ENCODE results near the gene OR6C75. TPM values are rescaled to one million over a fixed set of nuclear protein-coding genes. Genes with fewer than 3 reads are reported as not detected.
"Not testable (repeated sequence)": the region's sequence is repeated elsewhere in the genome, so short reads cannot be mapped to it uniquely, and the experiment has no call there.

Gene OR6C75
- not detected in 2 replicates for total RNA-seq (2014; rRNA removed; shearing (Covaris generic))
- polyA plus RNA-seq (2015; cell fraction: cytosol; rRNA removed), result not detected in 2 replicates
- not detected in 2 replicates for polyA plus RNA-seq (2015; cell fraction: nucleus; rRNA removed)

DNA sequence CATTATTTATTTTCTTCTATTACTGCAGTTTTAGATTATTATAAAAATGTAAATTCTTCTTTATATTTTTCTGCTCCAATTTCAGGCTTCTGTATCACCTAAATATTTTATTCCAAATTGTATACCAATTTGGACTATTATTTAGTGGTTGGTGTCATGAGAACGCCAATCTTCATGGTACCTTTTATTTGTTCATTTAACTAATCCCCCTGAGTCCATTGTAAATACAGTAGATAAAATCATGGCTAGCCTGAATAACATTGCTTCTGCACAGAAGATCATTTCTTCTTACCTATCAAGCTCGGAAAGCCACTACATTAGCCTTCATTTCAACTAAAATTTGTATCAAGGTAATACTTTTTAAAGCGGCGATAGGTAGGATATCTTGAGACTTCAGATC is at the start of gene OR6C75:
TSS of gene OR6C75 (plus strand) at position 301 of the 400 bp plus-strand sequence. CDS start 2,136 bp downstream, outside the sequence.
- in situ Hi-C loops (cut with HindIII; ENCODE audit: low pct_unique_long_range_greater_than_20kb, low sequenced_read_pairs), result no loop called here
- no peak for DNase-seq (ENCODE audit: low read depth, low spot score)

DNA sequence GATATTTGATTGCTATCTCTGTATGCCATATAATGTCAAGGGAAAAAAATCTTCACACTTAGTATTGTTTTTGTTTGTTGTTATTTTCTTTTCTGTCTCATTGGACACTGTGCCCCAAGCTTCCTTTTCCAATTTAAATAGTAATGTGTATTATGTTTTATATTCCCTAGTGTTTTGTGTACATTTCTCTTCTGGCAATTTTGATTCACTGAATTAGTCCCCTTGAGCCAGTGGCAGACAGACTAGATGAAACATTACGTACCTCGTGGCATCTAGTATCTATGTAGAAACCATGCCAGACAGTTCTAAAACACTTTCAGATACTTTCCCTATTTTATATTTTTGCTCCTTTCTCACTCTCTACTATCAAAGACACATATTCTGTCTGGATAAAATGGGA is 48.7 kb upstream of the OR6C75 start, which contains the start of gene OR6C1:
TSS of gene OR6C1 (plus strand) at position 301 of the 400 bp plus-strand sequence. CDS start 6,257 bp downstream, outside the sequence.
- in situ Hi-C loops (cut with HindIII; ENCODE audit: low pct_unique_long_range_greater_than_20kb, low sequenced_read_pairs), result no loop called here

DNA sequence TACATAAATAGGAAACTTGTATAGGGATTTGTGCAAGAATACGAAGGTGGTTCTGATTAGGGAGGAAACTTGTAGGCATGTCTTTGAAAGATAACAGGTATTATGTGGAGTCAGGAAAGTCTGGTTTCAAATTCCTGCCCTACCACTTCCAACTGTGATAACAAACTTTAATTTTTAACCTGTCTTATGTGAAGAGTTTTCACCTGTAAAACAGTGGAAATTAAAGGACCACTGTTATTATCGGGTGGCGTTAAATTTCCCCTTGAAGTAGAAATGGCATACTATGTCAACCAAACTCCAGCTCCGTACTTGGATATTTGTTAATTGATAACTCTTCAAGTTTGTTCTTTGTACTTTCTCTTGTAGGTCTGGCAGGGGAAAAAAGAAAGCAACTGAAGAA is 42.6 kb upstream of the OR6C75 start:
- in situ Hi-C loops (cut with HindIII; ENCODE audit: low pct_unique_long_range_greater_than_20kb, low sequenced_read_pairs), result no loop called here
- DNase-seq (ENCODE audit: low read depth, low spot score), result no peak

More for the DNA sequence above, 48.7 kb upstream of the OR6C75 start, which contains the start of gene OR6C1:
- DNase-seq (ENCODE audit: low read depth, low spot score), result no peak

DNA sequence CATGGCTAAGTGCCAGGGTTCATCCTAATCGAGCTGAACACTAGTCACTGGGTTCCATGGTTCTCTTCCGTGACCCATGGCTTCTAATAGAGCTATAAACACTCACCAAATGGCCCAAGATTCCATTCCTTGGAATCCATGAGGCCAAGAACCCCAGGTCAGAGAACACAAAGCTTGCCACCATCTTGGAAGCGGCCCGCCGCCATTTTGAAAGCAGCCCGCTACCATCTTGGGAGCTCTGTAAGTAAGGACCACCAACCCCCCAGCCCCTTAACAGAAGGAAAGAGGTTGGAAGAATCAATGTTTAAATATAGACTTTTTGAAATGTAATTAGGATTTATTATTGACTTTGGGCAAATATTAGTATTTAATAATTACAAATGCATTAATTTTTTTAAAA is 37.0 kb upstream of the OR6C75 start:
- DNase-seq (ENCODE audit: low read depth, low spot score); in situ Hi-C loops (cut with HindIII; ENCODE audit: low pct_unique_long_range_greater_than_20kb, low sequenced_read_pairs): not testable (repeated sequence)

DNA sequence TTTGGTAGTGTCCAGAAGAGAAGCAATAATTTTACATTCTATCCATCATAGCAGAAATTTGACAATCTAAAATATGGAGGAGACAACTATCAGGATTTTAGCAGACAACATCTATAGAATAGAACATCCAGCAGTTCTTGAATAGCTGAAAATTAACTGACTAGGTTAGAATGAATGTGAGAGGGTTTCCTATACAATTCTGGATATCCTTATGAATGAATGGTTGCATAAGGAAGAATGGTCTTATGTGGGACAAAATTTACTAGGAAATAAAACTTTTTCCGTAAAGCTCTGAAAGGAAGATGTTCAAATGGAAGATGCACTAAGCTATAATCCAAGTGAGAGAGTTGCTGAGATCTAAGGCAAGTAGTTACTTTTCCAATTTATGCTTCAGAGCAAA is 32.3 kb upstream of the OR6C75 start, which contains the start of gene OR6C3:
TSS of gene OR6C3 (plus strand) at position 301 of the 400 bp plus-strand sequence. CDS start 955 bp downstream, outside the sequence.
- DNase-seq (ENCODE audit: low read depth, low spot score), result no peak
- in situ Hi-C loops (cut with HindIII; ENCODE audit: low pct_unique_long_range_greater_than_20kb, low sequenced_read_pairs), result no loop called here

DNA sequence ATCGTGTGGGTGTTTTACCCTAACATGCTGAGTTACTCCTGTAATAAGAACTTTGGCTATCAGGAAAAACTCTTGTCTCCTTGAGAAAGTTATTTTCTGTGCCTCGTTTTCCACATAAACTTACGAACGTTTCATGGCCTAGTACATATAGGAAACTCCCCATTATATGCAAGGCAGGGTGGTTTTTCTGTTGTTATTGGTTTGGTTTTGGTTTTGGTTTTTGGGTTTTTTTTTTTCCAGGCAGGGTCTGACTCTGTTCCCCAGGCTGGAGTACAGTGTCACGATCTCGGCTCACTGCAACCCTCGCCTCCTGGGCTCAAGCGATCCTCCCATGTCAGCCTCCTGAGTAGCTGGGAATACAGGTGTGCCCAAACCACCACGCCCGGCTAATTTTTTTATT is 26.8 kb upstream of the OR6C75 start:
- in situ Hi-C loops (cut with HindIII; ENCODE audit: low pct_unique_long_range_greater_than_20kb, low sequenced_read_pairs), result no loop called here
- DNase-seq (ENCODE audit: low read depth, low spot score), result no peak

DNA sequence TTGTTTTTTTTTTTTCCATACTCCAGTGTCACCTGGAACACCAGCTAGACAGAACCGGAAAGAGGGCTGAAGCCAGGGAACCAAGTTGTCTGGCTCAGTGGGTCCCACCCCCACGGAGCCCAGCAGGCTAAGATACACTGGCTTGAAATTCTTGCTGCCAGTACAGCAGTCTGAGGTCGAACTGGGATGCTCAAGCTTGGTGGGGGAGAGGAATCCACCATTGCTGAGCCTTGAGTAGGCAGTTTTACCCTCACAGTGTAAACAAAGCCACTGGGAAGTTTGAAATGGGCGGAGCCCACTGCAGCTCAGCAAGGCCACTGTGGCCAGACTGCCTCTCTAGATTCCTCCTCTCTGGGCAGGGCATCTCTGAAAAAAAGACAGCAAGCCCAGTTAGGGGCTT is 7.4 kb upstream of the OR6C75 start:
- in situ Hi-C loops (cut with HindIII; ENCODE audit: low pct_unique_long_range_greater_than_20kb, low sequenced_read_pairs); DNase-seq (ENCODE audit: low read depth, low spot score): not testable (repeated sequence)

DNA sequence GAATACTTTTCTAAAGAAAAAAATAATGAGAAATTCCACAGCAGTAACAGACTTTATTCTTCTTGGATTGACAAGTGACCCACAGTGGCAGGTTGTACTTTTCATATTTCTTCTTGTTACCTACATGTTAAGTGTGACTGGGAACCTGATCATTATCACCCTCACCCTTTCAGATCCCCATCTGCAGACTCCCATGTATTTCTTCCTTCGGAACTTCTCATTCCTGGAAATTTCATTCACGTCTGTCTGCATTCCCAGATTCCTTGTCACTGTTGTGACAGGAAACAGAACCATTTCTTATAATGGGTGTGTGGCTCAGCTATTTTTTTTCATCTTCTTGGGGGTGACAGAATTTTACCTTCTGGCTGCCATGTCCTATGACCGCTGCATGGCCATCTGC is 2.3 kb downstream of the OR6C75 start:
- no peak for DNase-seq (ENCODE audit: low read depth, low spot score)
- in situ Hi-C loops (cut with HindIII; ENCODE audit: low pct_unique_long_range_greater_than_20kb, low sequenced_read_pairs), result no loop called here

DNA sequence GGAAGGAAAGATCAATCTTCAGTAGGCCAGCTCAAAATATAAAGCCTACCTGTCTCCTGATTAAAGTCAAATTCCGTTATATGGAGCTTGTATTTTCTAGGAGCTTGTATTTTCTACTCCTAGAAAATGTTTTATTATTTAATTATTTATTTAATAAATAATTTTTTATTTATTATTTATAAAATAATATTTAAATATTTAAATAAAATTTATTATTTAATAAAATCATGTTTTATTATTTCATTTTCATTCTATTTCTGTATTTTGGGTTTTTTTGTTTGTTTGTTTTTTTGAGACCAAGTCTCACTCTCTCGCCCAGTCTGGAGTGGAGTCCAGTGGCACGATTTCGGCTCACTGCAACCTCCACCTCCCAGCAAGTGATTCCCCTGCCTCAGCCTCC is 9.7 kb downstream of the OR6C75 start:
- DNase-seq (ENCODE audit: low read depth, low spot score), result no peak
- in situ Hi-C loops (cut with HindIII; ENCODE audit: low pct_unique_long_range_greater_than_20kb, low sequenced_read_pairs), result no loop called here

DNA sequence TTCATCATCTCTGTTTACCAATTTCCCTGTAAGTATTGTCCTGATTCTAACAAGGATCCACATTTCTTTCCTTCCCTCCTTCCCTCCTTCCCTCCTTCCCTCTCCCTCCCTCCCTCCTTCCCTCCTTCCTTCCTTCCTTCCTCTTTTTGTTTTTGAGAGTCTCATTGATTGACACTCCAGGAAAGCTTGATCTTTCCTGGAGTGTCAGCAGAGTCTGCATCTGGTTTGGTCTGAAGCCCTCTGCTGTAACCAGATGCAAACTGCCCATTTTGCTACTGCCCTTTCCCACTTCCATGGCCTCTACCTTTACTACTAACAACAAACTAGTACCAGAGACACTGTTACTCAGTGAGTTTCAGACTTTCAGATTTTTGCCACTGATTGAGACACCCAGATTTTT is 23.1 kb downstream of the OR6C75 start:
- DNase-seq (ENCODE audit: low read depth, low spot score), result no peak
- in situ Hi-C loops (cut with HindIII; ENCODE audit: low pct_unique_long_range_greater_than_20kb, low sequenced_read_pairs), result no loop called here

DNA sequence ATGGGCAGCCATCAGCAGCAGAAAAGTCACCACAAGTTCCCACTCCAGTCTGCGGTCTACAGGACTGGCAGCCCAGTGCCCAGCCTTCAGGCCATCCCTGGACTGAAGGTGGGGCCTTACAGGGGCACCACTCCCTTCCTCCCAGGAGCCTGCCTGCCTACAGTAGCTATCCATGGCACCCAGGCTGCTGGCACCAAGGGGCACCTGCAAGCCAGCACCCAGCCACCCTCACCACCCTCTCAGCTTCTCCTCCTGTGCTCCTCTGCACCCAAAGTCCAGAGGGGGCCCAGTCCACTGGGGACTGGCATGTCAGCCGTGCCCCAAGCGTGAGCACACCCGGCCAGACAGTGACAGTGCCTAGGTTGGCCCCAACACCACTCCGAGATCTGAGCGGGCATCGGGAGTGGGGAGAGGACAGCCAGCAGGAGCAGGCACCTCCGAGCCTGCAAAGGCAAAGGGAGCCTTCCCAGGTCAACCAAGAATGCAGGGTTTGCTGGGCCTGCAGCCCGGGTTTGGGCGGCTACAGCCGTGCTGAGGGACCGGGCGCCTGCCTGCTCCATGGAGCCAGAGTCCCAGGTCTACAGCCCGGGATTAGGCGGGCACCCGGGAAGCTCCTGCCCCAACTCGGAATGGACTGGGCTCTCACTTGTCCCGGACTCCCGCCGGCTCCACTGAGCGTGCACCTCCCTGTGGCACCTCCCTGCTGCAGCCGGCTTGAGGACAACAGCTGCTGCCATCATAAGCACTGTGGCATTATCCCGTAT is 29.4 kb downstream of the OR6C75 start:
- in situ Hi-C loops (cut with HindIII; ENCODE audit: low pct_unique_long_range_greater_than_20kb, low sequenced_read_pairs), result no loop called here
- no peak for DNase-seq (ENCODE audit: low read depth, low spot score)

DNA sequence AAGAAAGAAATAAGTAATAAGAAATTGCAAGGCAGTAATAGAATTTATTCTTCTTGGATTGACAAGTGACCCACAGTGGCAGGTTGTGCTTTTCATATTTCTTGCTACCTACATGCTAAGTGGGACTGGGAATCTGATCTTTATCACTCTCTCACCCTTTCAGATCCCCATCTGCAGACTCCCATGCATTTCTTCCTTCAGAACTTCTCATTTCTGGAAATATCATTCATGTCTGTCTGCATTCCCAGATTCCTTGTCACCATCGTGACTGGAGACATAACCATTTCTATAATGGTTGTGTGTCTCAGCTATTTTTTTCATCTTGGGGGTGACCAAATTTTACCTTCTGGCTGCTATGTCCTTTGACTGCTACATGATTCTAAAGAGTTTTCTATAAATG is 33.6 kb downstream of the OR6C75 start:
- in situ Hi-C loops (cut with HindIII; ENCODE audit: low pct_unique_long_range_greater_than_20kb, low sequenced_read_pairs), result no loop called here

DNA sequence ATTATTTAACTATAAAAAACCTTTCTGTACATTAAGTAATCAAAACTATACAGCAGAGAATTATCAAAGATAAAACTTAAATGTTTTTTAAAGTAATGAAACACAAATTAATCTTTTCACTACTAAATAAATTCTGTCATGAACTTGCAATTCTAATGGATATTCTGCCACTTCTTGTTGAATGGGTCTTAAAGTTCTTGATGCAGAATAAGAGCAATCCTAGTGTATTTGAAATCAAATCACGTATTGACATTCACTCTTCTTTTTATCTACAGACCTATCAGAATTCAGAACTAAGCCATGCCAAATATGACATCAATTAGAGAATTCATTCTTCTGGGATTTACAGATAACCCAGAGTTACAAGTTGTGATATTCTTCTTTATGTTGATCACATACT is 37.5 kb downstream of the OR6C75 start, which contains the start of gene OR6C65:
TSS of gene OR6C65 (plus strand) at position 301 of the 400 bp plus-strand sequence. CDS start at position 301, 0 bp downstream.
- no peak for DNase-seq (ENCODE audit: low read depth, low spot score)
- in situ Hi-C loops (cut with HindIII; ENCODE audit: low pct_unique_long_range_greater_than_20kb, low sequenced_read_pairs), result no loop called here

More for the DNA sequence above, 33.6 kb downstream of the OR6C75 start:
- no peak for DNase-seq (ENCODE audit: low read depth, low spot score)

DNA sequence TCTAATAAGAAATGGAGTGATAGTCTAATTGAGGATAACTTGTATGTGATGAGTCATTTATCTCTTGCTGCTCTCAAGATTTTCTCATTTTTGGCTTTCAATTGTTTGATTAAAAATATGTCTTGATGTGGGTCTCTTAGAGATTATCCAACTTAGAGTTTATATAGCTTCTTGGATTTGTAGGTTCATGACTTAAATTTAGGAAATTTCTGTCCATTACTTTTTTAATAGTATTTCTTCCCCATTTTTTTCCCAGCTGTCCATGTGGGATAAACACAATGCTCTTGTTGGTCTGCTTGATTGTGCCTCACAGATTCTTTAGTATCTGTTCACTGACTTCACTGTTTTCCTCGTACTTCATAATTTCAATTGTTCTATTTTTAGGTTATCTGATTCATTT is 45.1 kb downstream of the OR6C75 start:
- DNase-seq (ENCODE audit: low read depth, low spot score), result no peak
- in situ Hi-C loops (cut with HindIII; ENCODE audit: low pct_unique_long_range_greater_than_20kb, low sequenced_read_pairs), result no loop called here

DNA sequence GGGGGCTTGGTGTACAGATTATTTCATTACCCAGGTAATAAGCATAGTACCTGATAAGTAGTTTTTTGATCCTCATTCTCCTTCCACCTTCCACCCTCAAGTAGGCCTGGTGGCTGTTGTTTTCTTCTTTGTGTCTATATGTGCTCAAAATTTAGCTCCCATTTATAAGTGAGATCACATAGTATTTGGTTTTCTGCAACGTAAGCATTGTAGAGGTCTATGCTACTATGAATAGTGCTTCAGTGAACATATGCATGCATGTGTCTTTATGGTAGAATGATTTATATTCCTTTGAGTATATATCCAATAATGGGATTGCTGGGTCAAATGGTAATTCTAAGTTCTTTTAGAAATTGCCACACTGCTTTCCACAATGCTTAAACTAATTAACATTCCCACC is 46.4 kb downstream of the OR6C75 start:
- in situ Hi-C loops (cut with HindIII; ENCODE audit: low pct_unique_long_range_greater_than_20kb, low sequenced_read_pairs); DNase-seq (ENCODE audit: low read depth, low spot score): not testable (repeated sequence)

DNA sequence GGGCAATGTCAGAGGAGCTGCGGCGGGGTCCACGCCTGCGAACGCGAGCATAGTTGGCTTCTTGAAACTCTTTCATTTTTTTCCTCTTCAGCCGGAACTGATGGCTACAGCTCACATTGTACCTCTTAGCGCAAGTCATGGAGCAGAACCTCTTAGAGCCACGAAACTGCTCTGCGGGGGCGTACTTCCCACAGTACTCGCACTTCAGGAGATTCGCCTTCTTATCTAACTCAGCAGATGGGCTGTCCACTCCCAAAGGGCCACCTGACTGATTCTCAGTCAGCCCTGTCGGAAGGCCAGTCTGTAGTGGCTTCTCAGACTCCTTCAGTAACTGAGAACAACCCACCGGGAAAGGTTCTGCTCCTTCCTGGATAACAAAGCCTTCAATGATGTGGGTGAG is 49.4 kb downstream of the OR6C75 start:
- DNase-seq (ENCODE audit: low read depth, low spot score); in situ Hi-C loops (cut with HindIII; ENCODE audit: low pct_unique_long_range_greater_than_20kb, low sequenced_read_pairs): not testable (repeated sequence)

DNA sequence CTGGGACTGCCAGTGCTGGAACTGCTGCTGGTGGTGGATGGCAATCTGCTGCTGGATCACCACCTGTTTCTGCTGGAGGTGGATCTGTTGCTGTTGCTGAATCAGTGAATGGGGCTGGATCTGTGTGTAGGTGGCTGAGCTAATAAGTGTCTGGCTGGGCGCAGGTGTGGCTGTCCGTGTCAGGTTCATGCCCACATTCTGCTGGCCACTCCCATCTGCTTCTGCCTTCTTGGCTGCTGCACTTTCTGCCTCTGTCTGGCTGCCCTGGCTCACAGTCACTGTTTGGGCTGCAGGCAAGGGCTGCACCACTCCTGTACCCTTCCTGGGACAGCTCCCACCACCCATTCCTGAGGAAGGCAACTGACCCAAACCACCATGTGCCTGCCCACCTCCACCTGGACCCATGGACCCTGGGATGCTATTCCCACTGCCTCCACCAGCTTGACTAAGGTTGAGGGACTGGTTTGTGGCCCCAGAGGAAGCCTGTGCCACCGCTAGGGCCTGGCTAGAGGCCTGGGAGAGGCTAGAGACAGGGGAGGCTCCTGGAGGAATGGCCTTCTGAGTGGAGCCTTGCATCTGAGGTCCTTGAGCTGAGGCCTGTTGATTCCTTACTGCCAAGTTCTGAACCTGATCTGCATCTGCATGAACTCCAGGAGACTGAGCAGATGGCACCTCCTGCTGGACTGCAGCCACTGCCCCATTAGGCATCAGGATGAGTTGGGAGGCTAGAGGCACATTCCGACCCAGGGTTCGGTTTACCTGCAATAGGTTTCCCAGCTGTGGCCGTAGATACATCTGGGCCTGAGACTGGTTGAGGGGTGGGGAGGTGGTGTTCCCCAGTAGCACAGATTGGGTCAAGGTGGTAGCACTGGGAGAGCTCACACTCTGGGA is 51.0 kb downstream of the OR6C75 start:
- peak; percentile 10 for DNase-seq (ENCODE audit: low read depth, low spot score)
- in situ Hi-C loops (cut with HindIII; ENCODE audit: low pct_unique_long_range_greater_than_20kb, low sequenced_read_pairs), result not testable (repeated sequence)

DNA sequence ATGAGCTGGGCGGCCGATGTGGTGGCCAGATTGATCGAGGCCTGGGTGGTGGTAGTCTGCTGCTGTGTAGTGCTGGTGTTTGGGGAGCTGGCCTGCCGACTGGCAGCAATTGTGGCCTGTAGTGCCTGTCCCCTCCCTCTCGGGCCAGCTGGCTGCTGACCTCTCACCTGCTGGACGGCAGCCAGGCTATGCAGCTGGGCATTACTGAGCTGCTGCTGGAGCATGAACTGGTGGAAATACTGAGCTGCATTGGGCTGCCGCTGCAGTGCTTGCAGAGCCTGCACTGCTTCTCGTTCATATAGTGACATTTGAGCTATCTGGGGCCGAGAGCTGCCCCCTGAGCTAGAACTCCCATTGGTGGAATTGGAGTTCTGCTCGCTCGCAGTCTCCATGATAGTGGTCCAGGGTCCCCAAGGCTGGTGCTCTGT is 51.6 kb downstream of the OR6C75 start:
- in situ Hi-C loops (cut with HindIII; ENCODE audit: low pct_unique_long_range_greater_than_20kb, low sequenced_read_pairs); DNase-seq (ENCODE audit: low read depth, low spot score): not testable (repeated sequence)

Measured in SK-MEL-5 (cell line).